NCI-H1436 treated with DMSO at 0.1 percent for 48 hours (cell line): ENCODE data around the gene CCDC69.
"Not testable (repeated sequence)": the region's sequence is repeated elsewhere in the genome, so short reads cannot be mapped to it uniquely, and the experiment has no call there.

Experiments used
- DNase-seq: peaks from one replicate; lab custom pipeline; 2025; lab: John Stamatoyannopoulos, UW

The CCDC69 gene, protein sequence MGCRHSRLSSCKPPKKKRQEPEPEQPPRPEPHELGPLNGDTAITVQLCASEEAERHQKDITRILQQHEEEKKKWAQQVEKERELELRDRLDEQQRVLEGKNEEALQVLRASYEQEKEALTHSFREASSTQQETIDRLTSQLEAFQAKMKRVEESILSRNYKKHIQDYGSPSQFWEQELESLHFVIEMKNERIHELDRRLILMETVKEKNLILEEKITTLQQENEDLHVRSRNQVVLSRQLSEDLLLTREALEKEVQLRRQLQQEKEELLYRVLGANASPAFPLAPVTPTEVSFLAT

DNA sequence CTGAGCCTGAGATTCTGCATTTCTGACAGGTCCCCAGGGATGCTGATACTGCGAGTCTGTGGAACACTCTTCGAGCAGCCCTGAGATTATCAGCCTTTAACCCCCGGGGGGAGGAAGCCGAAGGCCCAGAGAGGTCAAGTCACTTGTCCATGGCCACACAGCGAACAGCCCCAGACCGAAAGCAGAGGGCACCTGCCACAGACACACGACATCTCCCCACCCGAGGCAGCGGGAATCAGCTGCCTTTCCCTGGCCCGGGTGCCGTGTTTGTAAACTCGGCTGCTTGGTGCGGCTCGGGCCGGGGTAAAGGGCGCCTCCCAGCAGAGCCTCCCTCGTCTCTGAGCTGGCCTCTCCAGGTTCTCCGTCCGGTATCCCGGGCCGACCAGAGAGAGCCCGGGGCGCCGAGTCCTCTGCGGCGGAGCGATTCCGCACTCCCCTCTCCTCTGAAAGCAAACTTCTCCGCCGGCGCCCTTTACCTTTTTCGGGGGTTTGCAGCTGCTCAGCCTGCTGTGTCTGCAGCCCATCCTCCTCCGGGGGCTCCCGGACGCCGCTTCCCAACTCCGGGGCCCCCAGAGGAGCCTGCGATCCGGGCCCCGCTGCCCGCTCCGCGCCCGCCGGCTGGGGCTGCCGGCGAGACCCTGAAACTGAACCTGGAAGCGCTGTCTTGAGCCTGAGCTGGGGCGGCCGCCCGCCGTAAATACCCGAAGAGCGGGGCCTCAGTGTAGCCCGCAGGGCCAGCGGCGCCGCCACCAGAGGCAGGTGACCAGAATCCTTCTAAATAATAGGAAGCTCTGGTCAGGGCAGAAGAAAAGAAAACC is at the start of gene CCDC69:
TSS of gene CCDC69 (minus strand) at position 646 of the 818 bp plus-strand sequence. CDS start at position 524, 122 bp downstream.
- DNase-seq: peak; percentile 22

DNA sequence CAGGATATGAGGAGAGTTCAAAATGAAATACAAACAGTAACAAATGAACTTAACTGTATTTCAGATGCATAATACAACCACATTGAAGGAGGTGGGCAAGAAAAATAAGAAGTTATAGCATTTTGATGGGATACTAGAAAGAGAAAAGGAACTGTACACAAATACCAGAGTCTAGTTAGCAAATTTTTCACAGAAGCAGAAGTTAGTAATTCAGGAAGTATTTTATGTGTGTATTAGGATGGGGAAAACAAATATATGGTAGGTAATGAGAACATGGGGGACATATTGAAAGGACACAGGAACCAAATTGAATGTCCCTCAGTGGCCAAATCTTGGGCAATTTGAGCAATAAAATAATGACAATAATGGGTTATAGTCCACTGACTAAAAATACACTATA is 47.4 kb upstream of the CCDC69 start:
- no peak for DNase-seq

DNA sequence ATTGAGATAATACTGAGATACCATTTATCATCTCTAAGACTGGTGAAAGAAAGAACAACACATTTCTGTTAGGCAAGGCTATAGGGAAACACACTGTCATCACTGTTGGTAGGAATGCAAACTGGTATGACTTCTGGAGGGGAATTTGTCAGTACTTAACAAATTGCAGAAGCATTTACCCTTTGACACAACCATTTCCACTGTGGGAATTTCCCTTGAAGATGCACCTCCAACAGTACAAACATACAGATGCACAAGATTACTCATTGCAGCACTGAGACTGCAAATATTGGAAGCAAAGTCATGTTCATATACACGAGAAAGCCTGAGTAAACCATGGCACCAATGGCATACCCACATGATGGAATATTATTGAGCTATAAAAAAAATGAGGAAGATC is 46.7 kb upstream of the CCDC69 start:
- DNase-seq: no peak

DNA sequence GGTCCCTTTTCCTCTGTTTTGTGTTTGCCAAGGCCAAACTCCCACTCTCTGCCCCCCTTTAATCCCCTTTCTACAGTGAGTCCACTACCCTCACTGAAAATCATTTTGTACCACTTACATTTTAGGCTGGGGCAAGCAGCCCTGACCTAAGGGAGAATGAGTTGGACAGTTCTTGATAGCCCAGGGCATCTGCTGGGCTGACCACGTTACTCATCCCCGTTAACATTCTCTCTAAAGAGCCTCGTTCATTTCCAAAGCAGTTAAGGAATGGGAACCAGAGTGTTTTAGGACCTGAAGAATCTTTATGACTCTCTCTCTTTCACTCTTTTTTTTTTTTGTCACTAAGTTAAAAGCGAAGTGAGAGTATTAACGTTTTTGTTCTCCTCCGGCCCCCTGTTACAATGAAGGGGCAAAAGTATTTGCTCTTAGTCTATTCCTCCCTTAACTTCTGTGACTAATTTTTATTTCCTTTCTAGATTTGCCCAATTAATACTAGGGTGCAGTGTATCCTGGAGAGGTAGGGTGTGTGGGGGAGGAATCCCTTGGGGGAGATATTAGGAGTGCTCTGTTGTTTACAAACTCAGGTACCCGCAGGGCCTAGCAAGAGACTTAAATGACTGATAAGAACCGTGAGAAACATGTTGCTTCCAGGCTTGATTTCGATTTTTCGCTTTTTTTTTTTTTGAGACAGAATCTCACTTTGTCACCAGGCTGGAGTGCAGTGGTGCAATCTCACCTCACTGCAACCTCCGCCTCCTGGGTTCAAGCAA is 43.8 kb upstream of the CCDC69 start:
- no peak for DNase-seq

DNA sequence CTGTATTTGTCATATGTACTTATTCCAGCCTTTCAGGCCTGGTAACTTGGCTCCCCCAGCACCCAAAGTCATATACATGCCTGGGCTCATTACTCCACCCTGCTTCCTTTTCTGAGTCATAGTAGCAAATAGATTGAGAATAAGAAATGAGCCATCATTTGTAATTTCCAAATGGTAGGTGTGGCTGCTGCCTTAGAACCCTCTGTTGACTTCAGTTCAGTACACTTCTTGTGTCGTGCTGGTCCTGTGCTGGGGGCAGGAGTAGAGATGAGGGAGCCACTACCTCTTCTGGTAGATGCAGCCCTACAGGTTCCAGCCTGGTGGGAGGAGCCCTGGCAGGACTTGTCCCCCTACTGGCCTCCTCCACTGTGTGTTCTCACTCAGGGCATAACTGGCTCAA is 40.2 kb upstream of the CCDC69 start:
- no peak for DNase-seq

DNA sequence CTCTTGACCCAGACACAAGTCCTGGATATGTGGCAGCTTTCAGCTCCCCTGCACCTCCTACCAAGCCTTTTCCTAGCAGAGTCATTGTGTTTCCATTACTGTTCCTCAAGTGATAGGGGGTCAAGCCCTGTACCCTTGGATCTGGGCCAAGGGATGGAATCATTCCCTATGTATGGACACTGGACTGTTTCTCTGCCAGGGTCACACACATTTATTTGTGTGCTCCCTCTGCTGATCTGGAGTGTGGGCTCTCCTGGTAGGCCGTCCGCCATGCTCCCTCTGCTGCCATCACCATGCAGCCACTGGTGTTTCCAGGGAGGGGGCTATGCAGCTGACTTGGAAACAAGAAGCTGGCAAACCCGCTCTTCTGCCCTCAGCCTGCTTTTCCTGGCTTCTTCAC is 38.6 kb upstream of the CCDC69 start:
- DNase-seq: no peak

DNA sequence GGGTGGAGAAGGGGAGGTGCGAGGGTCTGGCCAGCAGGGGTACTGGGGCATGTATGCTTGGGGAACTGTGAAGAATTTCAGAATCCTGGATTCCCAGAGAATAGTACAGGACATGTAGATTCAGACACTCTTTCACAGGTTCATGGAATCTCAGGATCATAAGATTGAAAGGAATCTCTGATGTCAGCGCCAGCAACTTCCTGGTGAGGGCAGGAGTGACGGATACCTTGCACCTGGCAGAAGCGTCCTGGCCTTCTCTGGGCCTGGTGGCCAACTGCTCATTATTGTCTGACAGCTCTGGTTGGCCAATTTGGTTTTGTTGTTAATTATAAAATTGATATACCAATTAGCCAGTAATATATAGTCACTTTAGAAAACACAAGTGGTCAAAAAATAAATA is 36.0 kb upstream of the CCDC69 start:
- DNase-seq: no peak

DNA sequence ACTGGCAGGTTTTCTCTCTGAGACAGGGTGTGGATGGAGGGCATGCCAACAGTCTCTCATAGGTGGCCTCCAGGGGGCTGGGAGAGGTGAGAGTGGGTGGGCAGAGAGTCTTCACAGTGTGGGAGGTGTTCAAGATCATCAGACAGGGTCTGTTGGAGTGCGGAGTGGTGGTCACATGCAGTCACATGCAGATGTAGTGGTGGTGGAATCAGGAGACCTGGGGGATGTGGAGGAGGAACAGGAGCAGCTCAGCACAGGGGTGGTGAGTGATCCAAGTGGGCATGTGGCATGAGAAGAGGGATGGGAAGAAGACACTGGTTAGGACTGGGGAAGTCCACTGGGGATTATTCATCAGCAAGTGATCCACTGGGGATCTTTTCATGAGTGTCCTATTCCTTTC is 34.9 kb upstream of the CCDC69 start:
- no peak for DNase-seq

DNA sequence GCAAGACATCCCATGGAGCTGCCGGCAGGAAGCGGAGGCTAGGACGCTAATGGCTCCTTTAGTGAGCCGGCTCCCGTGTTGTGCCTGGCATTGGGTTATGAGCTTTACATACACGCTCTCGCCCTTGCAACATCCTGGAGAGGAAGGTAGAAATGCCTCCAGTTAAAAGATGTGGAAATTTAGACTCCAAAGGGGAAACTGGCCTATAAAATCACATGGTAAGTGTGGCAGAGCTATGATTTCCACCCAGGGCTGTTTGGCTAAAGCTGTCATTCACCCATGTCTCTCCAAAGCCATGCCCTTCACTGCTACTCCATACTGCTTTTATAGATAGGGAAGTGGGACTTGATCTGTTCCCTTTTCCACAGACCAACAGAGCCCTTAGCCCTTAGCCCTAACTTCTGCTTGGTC is 34.3 kb upstream of the CCDC69 start:
- no peak for DNase-seq

DNA sequence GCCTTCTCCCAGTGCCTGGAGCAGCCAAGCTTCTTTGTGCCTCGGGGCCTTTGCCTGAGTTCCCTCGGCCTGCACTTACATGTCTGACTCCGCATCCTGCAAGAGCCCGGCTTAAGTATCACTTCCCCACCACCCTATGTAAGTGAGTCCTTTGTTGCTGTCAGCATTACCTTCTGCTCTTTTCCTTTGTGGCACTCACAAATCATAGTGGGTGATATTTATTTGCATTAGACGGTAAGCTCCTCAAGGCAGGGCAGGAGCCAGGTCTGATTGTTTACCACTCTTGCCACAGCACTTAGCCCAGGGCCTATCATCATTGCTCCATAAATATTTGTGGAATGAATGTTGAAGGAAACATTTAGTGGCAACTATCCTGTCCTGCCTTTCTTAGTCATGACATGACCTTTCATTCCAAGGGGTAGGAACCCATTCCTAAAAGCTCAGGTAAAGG is 33.9 kb upstream of the CCDC69 start:
- DNase-seq: no peak

DNA sequence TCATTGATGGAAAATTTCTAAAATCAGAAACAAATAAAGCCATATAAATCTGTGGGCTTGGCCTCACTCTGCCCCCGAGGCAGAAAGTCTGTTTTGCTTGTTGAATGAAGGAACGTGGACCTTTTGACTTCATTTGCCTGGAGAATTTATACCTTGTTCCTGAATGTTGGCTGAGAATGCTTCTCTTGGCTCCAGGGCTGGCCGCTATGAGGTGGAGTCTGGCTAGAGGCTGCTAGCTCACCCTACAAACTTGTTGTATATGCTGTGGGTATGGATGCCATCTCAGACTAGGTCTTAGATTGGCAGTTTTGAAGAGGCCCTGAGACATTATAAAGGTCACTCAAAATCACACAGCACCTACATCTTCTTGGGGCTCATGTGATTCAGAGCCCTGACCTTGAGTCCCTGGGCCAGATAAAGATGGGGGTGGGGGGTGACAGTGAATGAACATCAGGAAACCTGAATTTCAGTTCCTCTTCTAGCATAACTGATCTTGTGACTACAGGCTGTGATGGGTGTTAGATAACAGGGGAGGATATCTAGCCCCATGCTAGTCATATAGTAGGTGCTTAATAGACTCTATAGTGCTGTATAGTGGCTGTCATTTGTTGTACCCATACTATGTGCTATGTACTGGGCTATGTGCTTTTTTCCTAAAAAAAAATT is 31.9 kb upstream of the CCDC69 start:
- no peak for DNase-seq

DNA sequence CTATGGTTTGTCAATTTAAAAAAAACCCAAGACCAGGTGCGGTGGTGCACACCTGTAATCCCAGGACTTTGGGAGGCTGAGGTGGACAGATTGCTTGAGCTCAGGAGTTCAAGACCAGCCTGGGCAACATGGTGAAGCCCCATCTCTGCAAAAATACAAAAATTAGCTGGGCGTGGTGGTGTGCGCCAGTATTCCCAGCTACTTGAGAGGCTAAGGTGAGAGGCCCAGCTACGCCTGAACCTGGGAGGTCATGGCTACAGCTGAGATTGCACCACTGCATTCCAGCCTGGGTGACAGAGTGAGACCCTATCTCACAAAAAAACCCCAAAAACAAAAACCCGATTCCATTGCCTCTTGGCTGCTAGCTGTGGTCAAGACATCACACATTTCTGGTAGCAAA is 31.1 kb upstream of the CCDC69 start:
- not testable (repeated sequence) for DNase-seq

DNA sequence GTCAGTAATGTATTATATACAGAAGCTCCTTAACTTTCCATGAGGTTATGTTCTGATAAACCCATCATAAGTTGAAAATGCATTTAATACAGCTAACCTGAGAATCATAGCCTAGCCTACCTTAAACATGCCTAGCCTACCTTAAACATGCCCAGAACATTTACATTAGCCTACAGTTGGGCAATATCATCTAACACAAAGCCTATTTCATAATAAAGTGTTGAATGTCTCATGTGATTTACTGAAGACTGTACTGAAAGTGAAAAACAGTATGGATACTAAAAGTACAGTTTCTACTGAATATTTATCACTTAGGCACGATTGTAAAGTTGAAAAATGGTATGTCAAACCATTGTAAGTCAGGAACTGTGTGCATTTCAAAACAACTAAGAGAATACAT is 30.7 kb upstream of the CCDC69 start:
- no peak for DNase-seq

DNA sequence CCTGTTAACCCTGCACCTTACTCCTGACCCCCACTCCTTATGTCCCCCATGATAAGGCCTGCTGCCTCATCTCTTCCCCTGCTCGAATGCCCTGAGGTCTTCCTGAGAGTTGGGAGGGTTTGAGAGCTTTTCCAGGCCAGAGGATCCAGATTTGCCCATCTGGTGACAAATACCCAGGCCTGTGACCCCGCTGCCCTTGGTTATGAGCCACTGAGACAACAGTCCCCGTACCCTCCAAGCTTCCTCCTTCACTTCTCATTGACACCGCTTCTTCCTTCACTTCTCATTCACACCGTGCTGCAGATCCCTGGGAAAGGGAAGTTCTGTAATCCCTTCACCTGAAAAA is 29.7 kb upstream of the CCDC69 start:
- no peak for DNase-seq

DNA sequence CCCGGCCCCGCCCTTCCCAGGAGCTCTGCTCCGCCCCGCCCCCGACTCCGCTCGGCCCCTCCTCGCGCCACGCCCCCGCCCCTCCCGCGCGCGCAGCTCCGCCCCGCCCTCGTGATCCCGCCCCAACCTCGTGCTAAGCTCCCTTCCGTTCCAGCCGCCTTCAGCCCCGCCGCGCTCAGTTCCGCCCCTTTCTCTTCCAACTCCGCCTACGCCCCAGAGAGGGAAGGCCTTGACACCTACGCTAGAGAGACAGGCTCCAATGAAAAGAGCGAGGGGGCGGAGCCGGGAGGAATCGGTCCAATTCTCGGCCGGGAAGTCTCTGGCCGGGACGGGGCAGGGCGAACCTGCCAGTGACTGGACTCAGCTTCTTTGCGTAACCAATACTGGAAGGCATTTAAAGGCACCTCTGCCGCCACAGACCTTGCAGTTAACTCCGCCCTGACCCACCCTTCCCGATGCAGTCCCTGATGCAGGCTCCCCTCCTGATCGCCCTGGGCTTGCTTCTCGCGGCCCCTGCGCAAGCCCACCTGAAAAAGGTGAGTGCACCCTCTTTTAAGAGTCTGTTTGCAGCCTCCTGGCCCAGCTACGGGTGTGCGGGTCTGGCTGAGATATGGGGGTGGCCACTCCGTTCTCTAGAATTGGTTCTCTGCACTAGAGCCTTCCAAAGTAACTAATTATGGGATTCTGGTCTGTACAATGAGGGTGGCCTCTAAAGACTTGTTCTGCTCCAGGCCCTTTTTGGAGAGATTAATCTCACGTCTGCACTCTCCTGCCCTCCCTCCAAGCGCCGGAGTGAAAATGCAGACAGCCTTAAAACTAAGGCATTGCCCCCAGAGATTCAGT is 29.1 kb upstream of the CCDC69 start, which contains the start of gene GM2A:
TSS of gene GM2A (plus strand) at position 424 of the 843 bp plus-strand sequence. CDS start at position 456, 32 bp downstream.
- peak; percentile 97 for DNase-seq

DNA sequence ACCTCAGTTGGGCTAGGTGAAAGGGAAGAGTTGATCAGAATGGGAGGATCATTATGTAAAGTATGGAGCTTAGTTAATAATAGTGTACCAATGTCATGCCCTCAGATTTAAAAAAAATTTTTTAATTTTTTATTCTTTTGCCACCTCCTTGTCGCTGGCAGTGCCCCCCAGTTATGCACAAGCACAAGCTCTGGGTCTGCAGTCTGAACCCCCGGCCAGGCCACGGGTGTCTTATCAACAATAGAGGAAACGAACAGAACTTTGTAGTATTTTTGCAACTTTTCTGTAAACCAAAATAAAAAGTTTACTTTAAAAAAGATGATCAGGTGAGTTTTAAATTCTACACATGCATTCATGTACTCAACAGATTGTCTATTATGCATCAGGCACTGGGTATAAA is 27.7 kb upstream of the CCDC69 start:
- DNase-seq: no peak

DNA sequence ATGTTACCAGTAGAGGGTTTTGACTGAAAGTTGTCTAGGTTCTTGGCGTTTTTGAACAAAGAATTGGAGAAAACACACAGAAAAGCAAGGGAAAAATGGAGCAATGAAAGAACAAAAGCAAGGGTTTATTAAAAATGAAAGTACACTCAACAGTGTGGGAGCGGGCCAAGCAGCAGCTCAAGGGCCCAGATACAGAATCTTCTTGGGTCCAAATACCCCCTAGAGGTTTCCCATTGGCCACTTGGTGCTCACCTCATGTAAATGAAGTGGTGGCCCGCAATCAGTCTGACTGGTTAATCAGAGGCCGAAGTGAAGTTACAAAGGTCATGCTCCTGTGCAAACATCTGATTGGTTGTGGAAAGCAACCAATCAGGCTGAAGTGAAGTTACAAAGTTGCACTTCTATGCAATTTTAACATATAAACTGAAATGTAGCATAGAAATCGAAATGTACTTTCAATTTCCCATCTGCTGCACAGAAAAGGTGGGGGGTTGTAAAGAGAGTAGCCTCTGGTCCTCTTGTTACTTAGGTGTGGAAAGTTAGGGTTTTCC is 27.2 kb upstream of the CCDC69 start:
- DNase-seq: no peak

DNA sequence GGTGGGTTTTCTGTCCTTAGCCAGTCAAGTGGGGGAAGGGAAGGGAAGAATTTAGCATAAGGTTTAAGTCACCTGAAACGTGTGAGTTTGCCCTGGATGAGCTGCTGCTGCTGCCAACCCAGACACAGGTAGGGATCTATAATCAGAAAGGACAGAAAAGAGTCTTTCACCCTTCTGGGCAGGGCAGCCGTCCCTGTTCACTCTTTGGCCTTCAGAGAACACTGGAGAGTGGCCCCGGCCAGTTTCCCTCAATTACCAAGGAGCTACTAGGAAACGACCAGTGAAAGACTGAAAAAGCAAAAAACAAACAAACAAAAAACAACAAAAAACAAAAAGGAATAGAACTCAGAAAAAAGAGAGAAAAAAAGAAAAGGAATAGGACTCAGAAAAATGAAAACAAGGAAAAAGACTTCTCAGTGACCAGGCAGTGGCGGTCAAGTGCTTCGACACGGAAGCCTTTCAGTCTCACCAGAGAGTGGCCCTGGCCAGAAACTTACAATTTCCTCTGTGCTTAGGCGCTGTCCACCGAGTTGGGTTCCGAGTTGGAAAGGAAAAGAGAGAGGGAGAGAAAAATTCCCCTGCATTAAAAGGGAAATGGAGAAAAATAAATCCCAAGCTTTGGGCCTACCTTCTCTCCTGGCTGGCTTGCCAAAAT is 26.6 kb upstream of the CCDC69 start:
- no peak for DNase-seq

DNA sequence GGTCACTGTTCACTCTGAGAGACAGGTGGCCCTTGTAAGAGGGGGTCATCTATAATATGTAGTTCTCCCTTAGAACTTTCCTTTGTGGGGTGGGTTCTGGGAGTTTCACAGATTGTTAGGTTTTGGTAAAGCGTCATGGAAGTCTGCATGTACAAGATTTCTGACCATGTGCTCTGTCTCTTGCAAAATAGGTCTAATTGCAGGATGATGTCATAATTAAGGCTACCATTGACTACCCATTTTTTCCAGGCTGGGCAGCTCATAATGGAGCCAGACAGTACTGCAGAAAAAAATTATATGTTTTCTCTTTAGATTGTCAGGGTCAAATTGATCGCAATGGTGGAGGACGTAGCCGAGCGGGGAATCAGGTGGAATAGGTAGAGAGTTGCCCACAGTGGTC is 25.4 kb upstream of the CCDC69 start:
- no peak for DNase-seq

DNA sequence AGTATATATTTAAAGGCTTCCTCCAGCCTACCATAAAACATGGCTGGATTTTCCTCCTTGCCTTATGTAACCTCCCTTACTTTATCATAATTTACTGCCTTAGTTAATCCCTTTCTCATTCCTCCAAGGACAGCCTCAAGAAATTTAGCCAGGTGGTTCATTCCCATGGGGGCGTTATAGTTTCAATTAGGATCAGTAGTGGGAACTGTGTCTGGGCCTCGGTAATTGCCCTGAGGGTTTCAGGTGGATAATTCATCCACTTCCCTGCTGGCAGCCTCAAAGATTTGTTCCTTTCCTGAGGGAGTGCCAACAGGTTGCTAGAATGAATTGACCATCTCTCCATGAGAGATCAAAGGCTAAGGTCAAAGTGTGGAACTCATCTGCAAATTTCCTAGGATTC is 24.8 kb upstream of the CCDC69 start:
- no peak for DNase-seq
